ENCODE measurements around the gene SELE.

- no peak for TF ChIP-seq POLR2A (IDR thresholded peaks at IDR 0.05)
- TF ChIP-seq CTCF (IDR thresholded peaks at IDR 0.05): no peak
- no peak for TF ChIP-seq EP300 (IDR thresholded peaks at IDR 0.05)
- no peak for TF ChIP-seq POLR2AphosphoS5 (IDR thresholded peaks at IDR 0.05)
Measured at GRCh38 chr1:169745015-169745861, 11.4 kb upstream of the SELE start.

All from upper lobe of left lung (tissue), 4 donors.